Ecto neural progenitor cell (in vitro differentiated cells): Measurements from ENCODE around the gene ADGRB3.
"Not testable (repeated sequence)": the region's sequence is repeated elsewhere in the genome, so short reads cannot be mapped to it uniquely, and the experiment has no call there.

Experiments used
- DNase-seq: peaks from one replicate; pipeline ENCODE4 v3.0.0-alpha.2; 2018; ENCODE audit warnings: low spot score

ADGRB3 gene

DNA sequence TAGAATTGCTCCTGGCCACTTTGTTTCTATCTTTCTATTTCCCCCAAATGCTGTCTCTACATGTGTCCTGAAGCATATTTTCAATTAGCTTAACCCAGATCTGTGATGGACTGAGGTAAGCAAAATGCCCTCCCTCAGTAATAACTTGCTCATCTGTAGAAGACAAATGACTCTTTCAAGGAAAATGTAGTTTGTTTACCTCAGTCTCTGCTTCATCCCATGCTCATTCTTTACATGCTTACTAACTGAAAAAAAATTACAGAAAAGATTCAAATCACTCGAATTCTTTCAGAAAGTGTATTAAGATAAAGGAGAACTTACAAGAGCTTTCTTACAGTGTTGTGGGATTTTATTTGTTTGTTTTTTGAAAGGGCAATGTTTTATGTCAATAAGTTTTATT lies 630.6 kb downstream of the ADGRB3 start:
- DNase-seq = no peak

DNA sequence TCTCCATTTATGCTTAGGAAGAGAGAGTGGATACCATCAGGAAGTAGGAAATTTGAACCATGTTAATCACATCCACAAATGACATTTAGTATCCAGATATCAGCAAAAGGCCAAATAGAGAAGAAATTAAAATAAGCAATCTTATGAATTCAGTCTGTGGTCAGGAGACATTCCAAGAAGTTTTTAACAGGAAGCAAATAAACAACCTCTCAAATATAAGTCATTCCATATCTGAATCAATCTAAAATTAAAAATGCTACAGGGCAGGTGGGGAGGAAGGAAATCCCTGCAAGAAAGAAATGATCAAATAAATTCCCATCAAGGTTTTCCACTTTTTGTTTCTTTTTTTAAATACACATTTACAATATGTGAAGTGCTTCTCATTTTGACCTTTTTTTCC lies 641.1 kb downstream of the ADGRB3 start:
- no peak for DNase-seq

DNA sequence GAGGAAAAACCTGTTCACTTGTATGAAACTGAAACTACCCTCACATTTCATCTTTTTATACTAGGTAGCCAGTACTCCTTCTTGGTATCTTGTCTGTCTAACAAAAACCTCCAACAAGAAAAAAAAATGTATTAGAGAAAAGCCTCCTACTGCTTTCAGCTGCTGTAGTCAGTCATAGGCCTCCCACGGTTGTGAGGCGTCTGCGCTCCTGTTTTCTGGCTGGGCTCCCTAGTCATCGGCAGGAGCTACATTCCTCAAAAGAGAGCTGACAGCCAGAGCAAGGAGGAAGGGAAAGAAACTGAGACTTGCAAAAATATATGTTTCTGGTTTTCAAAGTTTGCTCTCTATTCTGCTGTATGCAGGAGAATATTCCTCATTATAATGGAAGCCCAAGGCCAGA lies 644.7 kb downstream of the ADGRB3 start:
- no peak for DNase-seq

DNA sequence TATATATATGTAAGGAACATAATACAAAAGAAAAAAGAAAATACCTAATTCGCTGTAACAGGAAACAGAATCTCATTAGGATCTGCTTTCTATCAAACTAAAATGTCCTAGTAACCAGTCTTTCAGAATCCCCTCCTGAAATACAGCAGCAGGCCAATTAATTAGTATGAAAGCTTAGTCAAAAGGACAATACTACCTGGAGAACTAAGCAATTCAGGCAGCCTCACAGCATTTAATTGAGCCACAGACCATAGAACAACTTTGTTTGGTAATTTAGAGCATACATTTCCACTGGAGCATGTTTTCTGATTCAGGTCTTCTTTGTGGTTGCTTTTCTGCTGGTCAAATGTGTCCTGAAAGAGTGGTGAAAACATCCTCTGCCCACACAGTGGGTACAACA lies 645.8 kb downstream of the ADGRB3 start:
- no peak for DNase-seq

DNA sequence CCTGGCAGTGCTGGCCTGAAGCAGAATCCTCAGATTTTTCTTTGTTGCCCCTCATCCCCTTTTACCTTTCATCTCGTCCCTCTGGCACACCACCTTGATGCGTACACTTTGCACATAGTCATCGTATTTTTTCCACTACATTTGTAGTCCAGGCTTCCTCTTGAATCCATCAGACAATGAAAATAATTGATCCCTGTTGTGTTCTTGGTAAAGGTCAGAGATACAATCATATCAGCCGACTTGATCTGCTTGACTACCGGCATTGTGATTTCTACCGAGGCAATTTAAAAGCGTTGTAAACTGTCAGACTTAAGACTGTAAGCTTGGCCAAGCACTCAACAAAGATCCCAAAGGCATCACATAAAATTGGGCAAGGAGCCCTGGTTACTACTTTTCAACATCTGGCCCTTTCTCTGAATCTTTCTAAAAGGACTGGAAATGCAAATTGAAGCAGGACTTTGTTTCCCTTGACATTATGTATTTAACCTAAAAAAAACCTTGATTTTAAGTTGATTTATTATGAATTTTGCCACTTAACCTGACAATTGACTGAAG lies 649.2 kb downstream of the ADGRB3 start:
- no peak for DNase-seq

DNA sequence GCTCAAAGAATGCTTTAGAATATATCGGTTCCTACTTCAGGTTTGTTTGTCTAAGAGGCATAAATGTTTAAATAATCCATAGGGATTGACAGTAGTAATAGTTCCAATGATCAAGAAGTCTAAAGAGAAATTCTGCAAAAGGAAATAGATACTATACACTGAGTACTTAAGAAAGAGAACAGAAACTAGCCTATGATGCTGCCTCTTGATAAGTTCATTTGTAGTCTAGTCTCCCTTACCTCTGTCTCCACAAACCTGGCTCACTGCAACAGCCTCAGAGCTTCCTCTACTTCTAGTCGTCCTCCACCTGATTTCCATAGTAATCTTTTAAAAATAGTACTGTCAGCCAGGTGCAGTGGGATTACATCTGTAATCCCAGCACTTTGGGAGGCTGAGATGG lies 650.0 kb downstream of the ADGRB3 start:
- no peak for DNase-seq

DNA sequence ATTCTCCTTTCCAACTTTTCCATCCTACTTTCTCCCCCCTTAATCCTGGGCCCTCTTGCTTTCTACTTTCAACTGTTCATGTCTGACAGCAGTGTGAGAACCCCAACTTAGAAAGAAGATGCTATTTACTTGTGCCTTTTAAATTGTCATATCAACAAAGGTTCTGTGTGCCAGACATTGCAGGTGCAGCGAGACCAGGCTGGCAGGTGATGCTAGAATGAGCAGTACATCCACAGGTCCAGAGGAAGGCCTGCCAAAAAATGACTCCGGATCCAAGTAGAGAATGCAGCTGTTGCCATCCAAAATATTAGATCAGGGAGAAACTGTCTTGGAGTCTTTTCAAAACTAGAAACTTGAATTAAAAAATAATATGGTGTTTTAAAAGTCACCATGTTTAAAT lies 651.2 kb downstream of the ADGRB3 start:
- DNase-seq = no peak

DNA sequence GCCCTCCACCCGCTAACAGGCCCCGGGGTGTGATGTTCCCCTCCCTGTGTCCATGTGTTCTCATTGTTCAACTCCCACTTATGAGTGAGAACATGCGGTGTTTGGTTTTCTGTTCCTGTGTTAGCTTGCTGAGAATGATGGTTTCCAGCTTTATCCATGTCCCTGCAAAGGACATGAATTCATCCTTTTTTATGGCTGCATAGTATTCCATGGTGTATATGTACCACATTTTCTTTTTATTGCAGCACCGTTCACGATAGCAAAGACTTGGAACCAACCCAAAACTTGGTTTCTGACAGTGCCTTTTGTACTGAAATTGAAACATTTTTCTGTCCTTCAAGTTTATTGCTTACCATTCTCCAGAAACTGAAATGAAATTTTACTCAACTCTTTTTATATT lies 653.1 kb downstream of the ADGRB3 start:
- DNase-seq = not testable (repeated sequence)

DNA sequence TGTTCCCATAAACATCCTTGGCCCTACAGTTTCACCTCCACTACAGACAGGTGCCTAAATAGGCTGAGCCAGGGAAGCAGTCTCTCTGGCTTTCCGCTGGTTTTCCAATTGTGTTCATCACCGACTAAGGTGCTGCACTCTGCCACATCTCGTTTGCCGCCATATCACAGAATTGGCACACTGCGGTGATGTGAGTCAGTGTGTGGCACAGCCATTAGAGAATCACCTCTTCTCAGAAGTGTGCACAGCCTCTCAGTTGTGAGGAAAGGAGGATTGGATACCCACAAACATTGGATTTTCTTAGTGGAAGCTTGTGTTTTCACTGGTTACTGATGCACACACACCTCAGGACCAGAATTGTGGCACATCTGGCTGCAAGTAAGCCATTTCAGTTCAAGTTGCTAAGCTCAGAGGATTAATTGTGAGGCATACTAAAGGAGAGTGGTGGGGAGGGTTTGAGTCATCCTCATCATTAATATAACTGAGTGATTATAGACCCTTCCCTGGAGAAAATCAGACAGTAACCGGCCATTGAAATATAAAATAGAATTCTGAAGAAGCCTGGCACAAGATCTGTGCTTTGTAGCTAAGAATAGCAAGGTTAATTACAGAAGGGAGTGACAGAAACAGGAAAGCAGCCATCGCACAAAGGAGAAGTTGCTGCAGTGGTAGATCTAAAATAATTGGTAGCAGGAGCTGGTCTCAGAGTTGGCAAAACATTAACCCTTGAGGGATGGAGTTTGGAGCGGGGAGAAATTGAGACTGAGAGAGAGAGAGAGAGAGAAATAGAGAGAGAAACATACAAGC lies 654.8 kb downstream of the ADGRB3 start:
- no peak for DNase-seq

DNA sequence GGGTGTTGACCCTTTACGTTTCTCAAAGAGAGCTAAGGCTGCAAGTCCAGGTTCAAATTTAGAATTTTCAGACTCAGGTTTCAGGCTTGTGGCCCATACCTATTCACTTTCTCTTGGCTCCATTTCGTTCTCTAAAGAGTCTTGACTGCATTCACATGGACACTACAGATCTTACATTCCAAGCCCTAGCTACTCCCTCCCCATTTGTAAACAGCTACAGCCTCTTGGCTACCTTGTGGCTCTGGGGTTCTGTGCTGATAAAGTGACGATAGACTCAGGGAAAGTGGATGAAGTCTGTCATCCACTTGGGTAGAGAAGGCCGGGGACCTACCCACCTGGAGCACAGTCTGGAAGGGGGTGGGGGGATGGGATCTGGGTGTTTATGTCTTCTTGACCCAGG lies 658.4 kb downstream of the ADGRB3 start:
- DNase-seq = no peak

DNA sequence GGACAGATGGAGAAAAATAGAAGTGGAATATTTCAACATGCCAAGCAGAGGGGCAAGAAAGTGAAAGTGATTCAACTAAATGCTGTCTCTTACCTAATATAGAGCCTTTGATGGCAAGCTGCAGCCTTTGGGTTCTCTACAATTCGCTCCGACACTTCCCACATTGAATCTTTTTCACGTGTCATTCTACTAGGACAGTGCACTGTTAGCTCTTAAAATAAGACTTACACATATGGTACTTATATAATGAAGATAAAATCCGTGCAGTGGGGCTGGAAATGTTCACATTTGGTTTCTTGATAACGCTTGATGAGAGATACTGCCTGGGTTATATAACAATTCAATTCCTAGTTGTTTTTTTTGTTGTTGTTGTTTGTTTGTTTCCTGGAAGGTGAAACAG lies 659.3 kb downstream of the ADGRB3 start:
- no peak for DNase-seq

DNA sequence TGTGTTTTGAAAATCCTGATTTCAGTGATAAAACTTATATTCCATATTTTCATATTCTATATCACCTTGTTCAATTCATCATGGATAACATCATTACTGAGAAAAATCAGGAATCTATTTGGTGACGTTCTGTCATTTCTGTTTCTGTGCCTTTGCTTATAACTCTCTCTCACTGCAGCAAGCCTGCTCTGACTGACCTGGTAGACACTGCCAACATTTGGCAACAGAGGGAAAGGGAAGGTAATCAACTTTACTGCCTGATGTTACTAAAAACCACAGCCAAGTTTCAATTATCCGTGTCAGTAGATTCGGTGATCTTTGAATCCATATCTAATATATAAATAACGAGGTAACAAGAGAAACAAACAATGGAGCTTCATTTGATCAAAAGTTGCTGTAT lies 659.8 kb downstream of the ADGRB3 start:
- DNase-seq = no peak

DNA sequence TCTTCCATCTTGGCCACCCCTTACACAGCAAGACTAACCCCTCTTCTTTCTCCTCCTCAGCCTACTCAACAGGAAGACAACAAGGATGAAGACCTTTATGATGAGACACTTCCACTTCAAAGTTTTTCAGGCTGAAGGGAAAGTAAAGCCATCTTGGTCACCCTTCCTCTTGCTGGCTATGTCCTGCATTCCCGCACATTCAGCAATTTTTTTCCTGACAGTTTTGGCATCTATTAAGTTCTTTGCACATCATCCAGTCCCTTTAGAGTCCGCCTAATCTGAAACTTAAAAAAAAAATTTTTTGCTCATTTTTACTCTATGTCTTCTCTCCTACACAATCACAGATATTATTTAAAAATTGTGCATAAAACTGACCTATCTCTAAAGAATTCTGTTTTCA lies 668.3 kb downstream of the ADGRB3 start:
- no peak for DNase-seq

DNA sequence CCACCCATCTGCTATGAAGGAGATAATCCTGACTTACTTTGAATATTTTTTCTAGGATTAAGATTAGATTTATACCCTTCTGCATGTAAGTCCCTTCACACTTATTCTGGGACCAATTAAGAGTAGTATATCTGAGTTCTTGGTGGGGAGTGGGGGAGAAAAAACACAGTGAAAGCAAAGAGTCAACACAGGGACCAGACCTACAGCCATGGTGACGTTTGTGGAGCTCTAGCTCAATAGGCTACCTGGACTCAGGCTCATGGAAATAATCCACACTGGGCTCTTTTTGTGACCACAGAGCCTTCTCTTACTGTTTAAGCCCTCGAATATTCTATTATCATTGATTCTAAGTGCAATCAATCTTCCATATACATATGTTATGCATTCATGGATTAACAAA lies 670.4 kb downstream of the ADGRB3 start:
- no peak for DNase-seq

DNA sequence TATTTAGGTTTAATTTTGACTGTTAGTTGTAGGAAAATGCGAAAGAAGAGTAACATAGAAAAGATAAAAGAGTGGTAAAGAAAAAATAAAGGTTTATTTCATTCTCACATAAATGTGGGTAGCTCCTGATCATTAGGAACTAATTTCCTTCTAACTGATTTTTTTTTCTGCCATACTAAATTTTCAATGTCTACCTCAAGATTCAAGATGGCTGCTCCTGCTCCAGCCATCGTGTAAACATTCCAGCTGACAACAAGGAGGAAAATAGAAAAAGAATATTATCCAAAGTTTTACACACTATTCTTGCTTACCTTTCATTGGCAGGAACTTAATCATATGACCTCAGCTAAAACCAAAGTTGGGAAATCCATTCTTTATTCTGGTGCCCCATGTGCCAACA lies 673.5 kb downstream of the ADGRB3 start:
- no peak for DNase-seq

DNA sequence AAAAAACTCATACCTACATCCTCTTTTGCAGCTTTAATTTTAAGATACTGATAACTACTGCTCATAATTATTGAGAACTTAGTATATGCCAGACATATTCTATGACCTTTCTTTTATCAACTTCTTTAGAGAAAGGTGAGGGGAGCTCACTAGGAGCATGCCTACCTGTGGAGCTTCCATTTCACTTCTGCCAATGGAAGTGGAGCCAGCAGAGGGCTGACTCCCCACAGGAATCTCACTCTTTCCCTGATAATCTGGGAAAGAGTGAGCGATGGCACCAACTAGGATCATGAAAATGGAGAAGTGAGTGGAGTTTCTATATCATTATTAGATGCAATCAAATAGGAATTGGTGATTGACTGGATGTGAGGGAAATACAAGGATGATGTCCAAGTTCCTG lies 676.8 kb downstream of the ADGRB3 start:
- no peak for DNase-seq

DNA sequence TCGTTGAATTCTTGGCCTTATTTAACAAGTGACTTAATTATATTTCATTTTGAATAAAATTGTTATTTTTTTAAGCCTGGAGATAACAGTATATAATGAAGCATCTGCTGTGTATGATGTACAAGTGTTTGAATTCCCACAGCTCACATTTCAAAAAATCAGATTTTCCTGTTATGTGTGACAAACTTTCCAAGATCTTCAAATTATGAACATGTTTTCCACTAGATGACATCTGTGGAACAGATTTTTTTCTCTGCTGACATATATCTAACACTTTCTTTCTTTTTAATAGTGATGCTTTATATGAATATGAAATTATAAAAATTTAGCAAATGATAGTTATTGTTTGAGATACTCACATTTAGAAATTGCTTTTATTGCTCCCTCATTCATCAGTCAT lies 678.9 kb downstream of the ADGRB3 start:
- no peak for DNase-seq

DNA sequence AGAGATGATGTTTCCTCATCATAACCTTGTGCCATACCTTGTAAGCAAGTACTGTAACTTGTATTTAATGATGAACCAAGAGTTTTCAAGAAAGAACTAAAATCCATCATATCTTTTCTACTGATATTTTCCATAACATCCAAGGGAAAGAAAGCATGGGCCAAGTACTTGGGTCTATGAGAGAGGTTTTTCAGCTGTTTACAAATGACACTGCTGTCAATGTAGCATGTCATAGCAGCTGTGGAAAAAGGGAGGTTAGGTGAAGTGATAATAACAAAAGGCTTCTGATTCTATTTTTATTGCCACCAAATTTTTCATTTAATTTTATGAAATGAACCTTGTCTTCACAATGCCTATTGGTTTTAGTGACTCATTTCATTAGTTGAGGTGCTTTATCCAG lies 679.4 kb downstream of the ADGRB3 start:
- DNase-seq = no peak

DNA sequence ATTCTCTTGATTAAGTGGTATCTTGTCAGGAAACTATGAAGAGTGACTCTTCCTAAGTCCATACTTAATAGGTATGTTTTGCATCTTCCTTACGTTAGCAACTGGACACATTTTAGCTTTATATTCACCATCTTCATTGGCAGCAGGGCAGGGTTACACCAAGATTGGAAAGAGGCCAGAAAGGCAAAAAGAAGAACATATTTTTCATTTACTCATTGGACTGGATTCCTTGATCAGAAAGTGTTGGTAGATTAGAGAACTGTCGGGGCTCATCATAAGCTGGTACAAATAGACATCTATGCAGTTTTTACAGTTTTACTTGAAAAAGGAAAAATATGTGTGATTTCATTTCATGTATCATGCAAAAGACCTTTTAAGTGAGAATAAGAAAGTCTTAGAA lies 696.8 kb downstream of the ADGRB3 start:
- no peak for DNase-seq

DNA sequence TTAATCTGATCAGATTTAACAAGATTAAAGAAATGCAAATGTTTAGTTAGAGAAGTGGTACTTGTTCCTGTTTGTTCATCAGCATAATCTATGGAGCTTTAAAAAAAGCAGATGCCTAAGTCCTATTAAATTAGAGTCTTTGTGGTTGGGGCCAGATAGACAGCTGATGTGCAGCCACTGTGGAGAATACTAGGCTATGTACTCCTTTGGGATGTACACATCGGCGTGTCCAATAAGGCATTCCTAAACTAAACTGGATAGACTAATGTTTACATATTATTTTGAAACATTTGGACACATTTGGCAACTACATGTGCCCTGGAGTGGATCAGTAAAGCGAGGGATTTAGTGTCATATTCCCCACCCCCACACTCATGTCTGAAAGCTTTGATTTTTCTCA lies 702.2 kb downstream of the ADGRB3 start:
- DNase-seq = no peak

DNA sequence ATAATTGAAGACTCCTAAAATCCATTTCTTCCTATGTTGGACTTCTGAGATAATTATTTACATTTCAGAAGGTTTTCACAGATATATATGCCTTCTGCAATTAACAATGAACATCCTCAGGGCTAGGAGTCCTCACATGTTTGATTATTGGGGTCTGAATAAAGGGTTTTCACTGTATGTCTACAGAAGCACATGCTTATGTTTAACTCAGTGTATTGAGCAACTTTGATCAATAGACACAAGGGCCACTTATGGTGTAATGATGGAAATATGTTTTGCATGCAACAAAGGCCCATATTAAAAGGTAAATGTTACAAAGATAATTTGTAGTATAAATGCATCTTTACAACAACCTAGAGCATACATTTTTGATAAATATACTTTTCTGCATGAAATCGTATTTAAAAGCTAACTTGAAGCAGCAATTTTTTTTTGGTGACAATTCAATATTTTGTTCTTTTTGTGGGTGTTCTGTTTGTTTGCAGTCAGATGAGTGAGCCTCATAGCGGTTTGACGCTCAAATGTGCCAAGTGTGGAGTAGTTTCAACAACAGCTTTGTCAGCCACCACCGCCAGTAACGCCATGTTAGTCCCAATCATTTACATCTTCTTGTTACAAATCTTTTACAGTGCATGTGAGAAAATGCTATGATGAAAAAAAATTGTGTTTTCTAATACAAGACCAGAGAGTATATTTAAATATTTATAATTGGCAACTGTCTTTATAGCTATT lies 703.5 kb downstream of the ADGRB3 start:
- no peak for DNase-seq

DNA sequence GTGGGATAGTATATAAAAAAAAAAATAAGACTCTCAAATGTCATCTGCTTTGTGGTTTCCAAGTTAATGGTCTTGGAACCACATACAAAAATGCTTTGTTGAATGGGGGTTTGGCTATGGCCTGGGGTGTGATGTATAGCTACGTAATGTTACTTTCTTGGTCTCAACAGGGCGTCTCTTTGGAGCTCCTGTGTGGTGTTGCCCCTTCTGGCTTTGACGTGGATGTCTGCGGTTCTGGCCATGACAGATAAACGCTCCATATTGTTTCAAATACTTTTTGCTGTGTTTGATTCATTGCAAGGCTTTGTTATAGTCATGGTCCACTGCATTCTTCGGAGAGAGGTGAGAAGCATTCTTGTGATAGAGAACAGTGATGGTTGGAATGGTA lies 704.1 kb downstream of the ADGRB3 start:
- no peak for DNase-seq

DNA sequence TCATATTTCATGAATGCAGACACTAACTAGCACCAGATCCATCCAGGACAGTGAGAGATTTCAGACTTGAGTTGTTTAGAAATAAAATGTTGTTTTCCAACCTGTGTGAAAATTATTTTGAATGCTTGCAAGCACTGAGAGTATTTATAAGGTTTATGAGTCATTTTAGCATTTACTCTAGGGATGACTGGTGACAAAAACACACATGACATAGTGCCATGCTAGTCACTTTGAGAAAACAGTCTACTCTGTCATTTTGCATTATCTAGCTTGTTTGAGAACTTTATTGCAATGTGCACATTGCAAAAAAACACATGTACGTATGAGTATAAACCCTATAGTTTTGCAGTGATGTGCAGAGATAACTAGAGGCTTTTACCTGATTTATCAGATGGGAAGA lies 705.1 kb downstream of the ADGRB3 start:
- no peak for DNase-seq

DNA sequence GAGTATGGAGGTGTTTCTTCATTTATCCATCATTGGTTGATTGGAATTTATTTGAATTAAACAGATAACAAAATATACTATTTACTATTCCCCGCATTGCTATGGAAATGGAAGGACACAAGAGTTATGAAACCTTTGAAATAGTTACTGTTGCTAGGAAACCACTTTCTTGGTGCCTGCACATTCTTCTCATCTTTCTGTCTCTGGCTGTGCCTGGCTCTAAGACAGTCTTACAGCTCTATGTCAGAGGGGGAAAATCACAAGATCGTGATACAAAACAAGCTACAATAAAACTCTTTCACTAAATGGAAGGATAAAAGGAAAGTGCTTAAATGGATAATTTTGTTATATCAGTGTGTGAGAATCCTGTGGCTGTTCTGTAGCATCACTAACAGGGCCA lies 708.8 kb downstream of the ADGRB3 start:
- no peak for DNase-seq
